GM18498 (cell line): ENCODE results near the gene UQCR11.

Experiments
- ATAC-seq: cut with Tn5 transposase; IDR thresholded peaks from one replicate; pipeline ENCODE4 v1.9.1; 2021; ENCODE audit warnings: mild to moderate bottlenecking, moderate library complexity; ENCODE audit not compliant: unreplicated experiment

Gene UQCR11

GRCh38 chr19:1572795-1573194 lies 32.5 kb downstream of the UQCR11 start:
- ATAC-seq, result no peak

GRCh38 chr19:1571358-1571757 lies 33.9 kb downstream of the UQCR11 start:
- ATAC-seq, result no peak

GRCh38 chr19:1570836-1571235 lies 34.4 kb downstream of the UQCR11 start:
- ATAC-seq, result no peak

GRCh38 chr19:1569997-1570396 lies 35.3 kb downstream of the UQCR11 start:
- ATAC-seq, result no peak

- peak; percentile 78 for ATAC-seq
Observed at GRCh38 chr19:1568320-1569019, 36.8 kb downstream of the UQCR11 start, which contains the start of gene MEX3D. Gene MEX3D (minus strand): TSS chr19:1568325. CDS start chr19:1568058, 267 bp downstream.

GRCh38 chr19:1567848-1568227 lies 37.4 kb downstream of the UQCR11 start:
- peak; percentile 17 for ATAC-seq

- no peak for ATAC-seq
Observed at GRCh38 chr19:1567116-1567847, 38.0 kb downstream of the UQCR11 start.

GRCh38 chr19:1566392-1567115 lies 38.7 kb downstream of the UQCR11 start:
- ATAC-seq, result no peak

GRCh38 chr19:1563251-1563650 lies 42.0 kb downstream of the UQCR11 start:
- ATAC-seq, result no peak

- ATAC-seq, result no peak
Observed at GRCh38 chr19:1561236-1561842, 43.9 kb downstream of the UQCR11 start.

GRCh38 chr19:1560286-1560882 lies 44.9 kb downstream of the UQCR11 start:
- no peak for ATAC-seq

- no peak for ATAC-seq
Observed at GRCh38 chr19:1558552-1558951, 46.7 kb downstream of the UQCR11 start.

- ATAC-seq, result no peak
Observed at GRCh38 chr19:1556390-1557070, 48.7 kb downstream of the UQCR11 start.

GRCh38 chr19:1555487-1556389 lies 49.5 kb downstream of the UQCR11 start:
- ATAC-seq, result no peak

GRCh38 chr19:1554968-1555367 lies 50.3 kb downstream of the UQCR11 start:
- ATAC-seq, result no peak

- ATAC-seq, result no peak
Observed at GRCh38 chr19:1553415-1553814, 51.8 kb downstream of the UQCR11 start.

GRCh38 chr19:1551068-1552040 lies 53.9 kb downstream of the UQCR11 start:
- ATAC-seq, result no peak

GRCh38 chr19:1549332-1549945 lies 55.8 kb downstream of the UQCR11 start:
- ATAC-seq, result no peak
